ENCODE results near the gene TFB1M.

TFB1M gene

GRCh38 chr6:155349129-155349528, 34.8 kb upstream of the TFB1M start:
- Histone ChIP-seq H3K4me3 (ENCODE audit: insufficient read depth in 1 of 2, low read depth in 1 of 2, low read length in 2 of 2) (no peak overlapping the region), H3K9ac (ENCODE audit: low read length) (no peak overlapping the region), H3K4me2 (ENCODE audit: low read length, poor library complexity, severe bottlenecking) (no peak overlapping the region), H2AFZ (ENCODE audit: low read depth, low read length) (no peak overlapping the region), H4K91ac (ENCODE audit: low read length) (no peak overlapping the region), H2BK5ac (ENCODE audit: low read depth, low read length, poor library complexity, severe bottlenecking) (no peak overlapping the region), H3K14ac (ENCODE audit: low read length in 2 of 2) (no peak overlapping the region), H4K8ac (ENCODE audit: low read length) (no peak overlapping the region), H3K4me1 (ENCODE audit: control insufficient read depth, insufficient read depth, low read depth, low read length) (no peaks in the 10 kb centered on the region), H3K4ac (ENCODE audit: low read depth in 1 of 2, low read length in 2 of 2) (no peak overlapping the region), H3K9me3 (ENCODE audit: control insufficient read depth, low read length) (peaks cover 13% of the 10 kb centered on the region), H3K23ac (ENCODE audit: low read length in 2 of 2) (no peak overlapping the region), H3K36me3 (ENCODE audit: control insufficient read depth in 1 of 2, insufficient read depth in 2 of 2, low read depth in 1 of 2, low read length in 2 of 2) (no peaks in the 10 kb centered on the region), H3K27ac (ENCODE audit: low read length, poor library complexity, severe bottlenecking) (no peak overlapping the region), H3K18ac (ENCODE audit: low read depth in 1 of 2, low read length in 2 of 2) (peak overlapping the region in 1 of 2 experiments; percentile 37), H3K27me3 (ENCODE audit: control insufficient read depth in 1 of 2, insufficient read depth in 1 of 2, low read length in 2 of 2) (no peaks in the 10 kb centered on the region), H2BK12ac (ENCODE audit: low read length in 2 of 2) (no peak overlapping the region), H3K79me1 (replicated peaks; ENCODE audit: low read length, poor library complexity, severe bottlenecking) (no peaks in the 10 kb centered on the region), H2AK5ac (ENCODE audit: low read length, severe bottlenecking) (no peak overlapping the region), H2BK15ac (ENCODE audit: low read depth, poor library complexity, severe bottlenecking) (no peak overlapping the region), H2BK120ac (ENCODE audit: low read depth, low read length) (no peak overlapping the region)
- DNase-seq: peak; percentile 38
- 88% methylated on average over 2 of the region's 2 CpGs for WGBS

- Histone ChIP-seq H3K36me3 (ENCODE audit: control insufficient read depth in 1 of 2, insufficient read depth in 2 of 2, low read depth in 1 of 2, low read length in 2 of 2) (no peaks in the 10 kb centered on the region), H3K27ac (ENCODE audit: low read length, poor library complexity, severe bottlenecking) (no peak overlapping the region), H3K9ac (ENCODE audit: low read length) (no peak overlapping the region), H3K27me3 (ENCODE audit: control insufficient read depth in 1 of 2, insufficient read depth in 1 of 2, low read length in 2 of 2) (no peaks in the 10 kb centered on the region), H2BK15ac (ENCODE audit: low read depth, poor library complexity, severe bottlenecking) (no peak overlapping the region), H3K4me2 (ENCODE audit: low read length, poor library complexity, severe bottlenecking) (no peak overlapping the region), H3K9me3 (ENCODE audit: control insufficient read depth, low read length) (peaks cover 7% of the 10 kb centered on the region), H3K14ac (ENCODE audit: low read length in 2 of 2) (no peak overlapping the region), H3K79me1 (replicated peaks; ENCODE audit: low read length, poor library complexity, severe bottlenecking) (no peaks in the 10 kb centered on the region), H2BK12ac (ENCODE audit: low read length in 2 of 2) (no peak overlapping the region), H4K91ac (ENCODE audit: low read length) (no peak overlapping the region), H3K4ac (ENCODE audit: low read depth in 1 of 2, low read length in 2 of 2) (no peak overlapping the region), H4K8ac (ENCODE audit: low read length) (no peak overlapping the region), H2BK120ac (ENCODE audit: low read depth, low read length) (no peak overlapping the region), H3K18ac (ENCODE audit: low read depth in 1 of 2, low read length in 2 of 2) (no peak overlapping the region), H3K4me1 (ENCODE audit: control insufficient read depth, insufficient read depth, low read depth, low read length) (no peaks in the 10 kb centered on the region), H2BK5ac (ENCODE audit: low read depth, low read length, poor library complexity, severe bottlenecking) (no peak overlapping the region), H2AFZ (ENCODE audit: low read depth, low read length) (no peak overlapping the region), H2AK5ac (ENCODE audit: low read length, severe bottlenecking) (no peak overlapping the region), H3K4me3 (ENCODE audit: insufficient read depth in 1 of 2, low read depth in 1 of 2, low read length in 2 of 2) (no peak overlapping the region), H3K23ac (ENCODE audit: low read length in 2 of 2) (no peak overlapping the region)
- WGBS: 86% methylated on average over 1 of the region's 1 CpG
- no peak for DNase-seq
These were observed 33.5 kb upstream of the TFB1M start for GRCh38 chr6:155347800-155348199.

GRCh38 chr6:155346957-155347356, 32.7 kb upstream of the TFB1M start:
- no peak overlapping the region for H2BK15ac ChIP-seq (ENCODE audit: low read depth, poor library complexity, severe bottlenecking)
- no peak overlapping the region for H3K4ac ChIP-seq (ENCODE audit: low read depth in 1 of 2, low read length in 2 of 2)
- H3K18ac ChIP-seq (ENCODE audit: low read depth in 1 of 2, low read length in 2 of 2): no peak overlapping the region
- H3K27ac ChIP-seq (ENCODE audit: low read length, poor library complexity, severe bottlenecking): no peak overlapping the region
- H4K8ac ChIP-seq (ENCODE audit: low read length): no peak overlapping the region
- no peak for DNase-seq
- H3K4me3 ChIP-seq (ENCODE audit: insufficient read depth in 1 of 2, low read depth in 1 of 2, low read length in 2 of 2): no peak overlapping the region
- peaks cover 7% of the 10 kb centered on the region for H3K9me3 ChIP-seq (ENCODE audit: control insufficient read depth, low read length)
- no peaks in the 10 kb centered on the region for H3K36me3 ChIP-seq (ENCODE audit: control insufficient read depth in 1 of 2, insufficient read depth in 2 of 2, low read depth in 1 of 2, low read length in 2 of 2)
- H3K14ac ChIP-seq (ENCODE audit: low read length in 2 of 2): no peak overlapping the region
- H2BK12ac ChIP-seq (ENCODE audit: low read length in 2 of 2): no peak overlapping the region
- no peaks in the 10 kb centered on the region for H3K79me1 ChIP-seq (replicated peaks; ENCODE audit: low read length, poor library complexity, severe bottlenecking)
- no peak overlapping the region for H2BK5ac ChIP-seq (ENCODE audit: low read depth, low read length, poor library complexity, severe bottlenecking)
- no peaks in the 10 kb centered on the region for H3K27me3 ChIP-seq (ENCODE audit: control insufficient read depth in 1 of 2, insufficient read depth in 1 of 2, low read length in 2 of 2)
- no peak overlapping the region for H3K4me2 ChIP-seq (ENCODE audit: low read length, poor library complexity, severe bottlenecking)
- H2BK120ac ChIP-seq (ENCODE audit: low read depth, low read length): no peak overlapping the region
- no peaks in the 10 kb centered on the region for H3K4me1 ChIP-seq (ENCODE audit: control insufficient read depth, insufficient read depth, low read depth, low read length)
- no peak overlapping the region for H4K91ac ChIP-seq (ENCODE audit: low read length)
- no peak overlapping the region for H2AK5ac ChIP-seq (ENCODE audit: low read length, severe bottlenecking)
- no peak overlapping the region for H3K9ac ChIP-seq (ENCODE audit: low read length)
- H2AFZ ChIP-seq (ENCODE audit: low read depth, low read length): no peak overlapping the region
- H3K23ac ChIP-seq (ENCODE audit: low read length in 2 of 2): no peak overlapping the region

- H3K4me1 ChIP-seq (ENCODE audit: control insufficient read depth, insufficient read depth, low read depth, low read length): no peaks in the 10 kb centered on the region
- H2BK12ac ChIP-seq (ENCODE audit: low read length in 2 of 2): no peak overlapping the region
- H2BK120ac ChIP-seq (ENCODE audit: low read depth, low read length): no peak overlapping the region
- H2AFZ ChIP-seq (ENCODE audit: low read depth, low read length): no peak overlapping the region
- no peaks in the 10 kb centered on the region for H3K79me1 ChIP-seq (replicated peaks; ENCODE audit: low read length, poor library complexity, severe bottlenecking)
- no CpG with 5 or more reads among the region's 2 CpGs for WGBS
- H4K8ac ChIP-seq (ENCODE audit: low read length): no peak overlapping the region
- no peak overlapping the region for H2AK5ac ChIP-seq (ENCODE audit: low read length, severe bottlenecking)
- no peaks in the 10 kb centered on the region for H3K36me3 ChIP-seq (ENCODE audit: control insufficient read depth in 1 of 2, insufficient read depth in 2 of 2, low read depth in 1 of 2, low read length in 2 of 2)
- H4K91ac ChIP-seq (ENCODE audit: low read length): no peak overlapping the region
- H3K27ac ChIP-seq (ENCODE audit: low read length, poor library complexity, severe bottlenecking): no peak overlapping the region
- H3K14ac ChIP-seq (ENCODE audit: low read length in 2 of 2): no peak overlapping the region
- no peak overlapping the region for H3K18ac ChIP-seq (ENCODE audit: low read depth in 1 of 2, low read length in 2 of 2)
- no peak overlapping the region for H3K4me3 ChIP-seq (ENCODE audit: insufficient read depth in 1 of 2, low read depth in 1 of 2, low read length in 2 of 2)
- H3K23ac ChIP-seq (ENCODE audit: low read length in 2 of 2): no peak overlapping the region
- DNase-seq: no peak
- no peak overlapping the region for H3K4ac ChIP-seq (ENCODE audit: low read depth in 1 of 2, low read length in 2 of 2)
- peaks cover 11% of the 10 kb centered on the region for H3K9me3 ChIP-seq (ENCODE audit: control insufficient read depth, low read length)
- no peaks in the 10 kb centered on the region for H3K27me3 ChIP-seq (ENCODE audit: control insufficient read depth in 1 of 2, insufficient read depth in 1 of 2, low read length in 2 of 2)
- H2BK5ac ChIP-seq (ENCODE audit: low read depth, low read length, poor library complexity, severe bottlenecking): no peak overlapping the region
- H2BK15ac ChIP-seq (ENCODE audit: low read depth, poor library complexity, severe bottlenecking): no peak overlapping the region
- no peak overlapping the region for H3K4me2 ChIP-seq (ENCODE audit: low read length, poor library complexity, severe bottlenecking)
- H3K9ac ChIP-seq (ENCODE audit: low read length): no peak overlapping the region
These were observed 30.2 kb upstream of the TFB1M start for GRCh38 chr6:155344341-155345006.

Data from mesenchymal stem cell (in vitro differentiated cells and primary cell).